GM12874 (cell line): ENCODE results near the gene HMX1.

Experiments
- TF ChIP-seq, protein P1 (sequence below): IDR thresholded peaks from 2 replicates; pipeline ENCODE4 v1.5.1; 2011; ENCODE audit warnings: low read depth, mild to moderate bottlenecking, control low read depth, low read length, moderate library complexity; ENCODE audit not compliant: insufficient read depth

HMX1 gene

GRCh38 chr4:8871417-8872401 lies at the start of gene HMX1:
Gene HMX1, minus strand, starts transcription at chr4:8871839. Its CDS starts 225 bp downstream, at chr4:8871614.
- TF ChIP-seq, protein P1, sequence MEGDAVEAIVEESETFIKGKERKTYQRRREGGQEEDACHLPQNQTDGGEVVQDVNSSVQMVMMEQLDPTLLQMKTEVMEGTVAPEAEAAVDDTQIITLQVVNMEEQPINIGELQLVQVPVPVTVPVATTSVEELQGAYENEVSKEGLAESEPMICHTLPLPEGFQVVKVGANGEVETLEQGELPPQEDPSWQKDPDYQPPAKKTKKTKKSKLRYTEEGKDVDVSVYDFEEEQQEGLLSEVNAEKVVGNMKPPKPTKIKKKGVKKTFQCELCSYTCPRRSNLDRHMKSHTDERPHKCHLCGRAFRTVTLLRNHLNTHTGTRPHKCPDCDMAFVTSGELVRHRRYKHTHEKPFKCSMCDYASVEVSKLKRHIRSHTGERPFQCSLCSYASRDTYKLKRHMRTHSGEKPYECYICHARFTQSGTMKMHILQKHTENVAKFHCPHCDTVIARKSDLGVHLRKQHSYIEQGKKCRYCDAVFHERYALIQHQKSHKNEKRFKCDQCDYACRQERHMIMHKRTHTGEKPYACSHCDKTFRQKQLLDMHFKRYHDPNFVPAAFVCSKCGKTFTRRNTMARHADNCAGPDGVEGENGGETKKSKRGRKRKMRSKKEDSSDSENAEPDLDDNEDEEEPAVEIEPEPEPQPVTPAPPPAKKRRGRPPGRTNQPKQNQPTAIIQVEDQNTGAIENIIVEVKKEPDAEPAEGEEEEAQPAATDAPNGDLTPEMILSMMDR: no peak

DNA sequence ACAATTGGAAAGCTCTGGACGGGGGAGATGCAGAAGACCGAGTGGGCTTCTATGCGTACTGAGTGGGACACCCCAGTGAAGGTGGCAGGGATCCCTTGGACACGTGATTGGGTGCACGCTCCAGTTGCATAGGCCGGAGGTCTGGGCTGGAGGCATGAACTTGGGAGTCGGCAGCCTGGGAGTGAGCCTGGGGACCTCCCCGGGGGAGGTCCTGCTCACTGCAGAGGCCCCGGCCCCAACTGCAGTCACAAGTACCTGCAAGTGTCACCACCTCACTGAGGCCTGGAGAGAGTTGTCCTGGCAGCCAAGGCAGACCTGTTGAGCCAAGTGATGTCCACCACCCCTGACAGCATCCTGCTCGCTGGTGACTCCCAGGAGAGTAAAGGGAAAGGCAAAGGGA lies 49.3 kb upstream of the HMX1 start:
- TF ChIP-seq, protein P1: no peak

- TF ChIP-seq, protein P1: no peak
These were observed 48.8 kb upstream of the HMX1 start for GRCh38 chr4:8920289-8920965.

DNA sequence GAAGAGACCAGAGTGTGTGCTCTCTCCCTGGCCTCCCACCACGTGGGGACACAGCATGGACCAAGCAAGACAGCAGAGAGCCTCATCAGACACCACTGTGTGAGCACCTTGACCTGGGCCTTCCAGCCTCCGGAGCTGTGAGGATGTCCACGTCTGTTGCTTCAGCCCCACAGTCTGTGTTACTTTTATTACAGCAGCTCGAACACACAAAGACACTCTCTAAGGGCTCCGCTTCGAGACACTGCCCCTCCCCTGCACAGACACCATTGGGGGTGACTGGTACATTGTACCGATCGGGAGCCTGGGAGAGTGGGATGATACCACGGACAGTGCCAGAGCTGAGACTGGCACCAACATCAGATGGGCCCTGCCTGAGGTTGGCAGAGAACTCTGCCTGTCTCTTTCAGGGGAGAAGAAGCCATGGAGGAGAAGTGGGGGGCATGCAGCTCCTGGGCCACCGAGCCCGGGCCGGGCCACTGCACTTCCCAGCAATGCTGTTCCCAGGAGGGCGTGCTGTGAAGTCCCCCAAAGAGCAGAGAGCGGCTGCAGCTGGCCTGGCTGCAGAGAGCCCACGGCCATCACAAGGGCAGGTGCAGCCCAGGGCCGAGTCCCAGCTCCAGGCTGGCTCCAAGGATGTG lies 48.1 kb upstream of the HMX1 start:
- TF ChIP-seq, protein P1: no peak

GRCh38 chr4:8917868-8918783 lies 46.5 kb upstream of the HMX1 start:
- TF ChIP-seq, protein P1: peak; percentile 88

GRCh38 chr4:8917321-8917811 lies 45.7 kb upstream of the HMX1 start:
- TF ChIP-seq, protein P1: no peak
